Endodermal cell (in vitro differentiated cells): ENCODE data around the gene OR52I2. TPM values are rescaled to one million over a fixed set of nuclear protein-coding genes. Genes with fewer than 3 reads are reported as not detected.

Experiments
- DNase-seq: peaks from one replicate; pipeline ENCODE4 v3.0.0-alpha.2; 2017
- H3K27ac ChIP-seq: 2 replicates; pipeline ENCODE4 v1.5.1; 2013; ENCODE audit warnings: mild to moderate bottlenecking, low read depth, low read length, moderate library complexity
- H3K27me3 ChIP-seq: 2 replicates; pipeline ENCODE4 v1.6.1; 2013; ENCODE audit warnings: mild to moderate bottlenecking, low read length, moderate library complexity; ENCODE audit not compliant: insufficient read depth, control insufficient read depth, poor library complexity, severe bottlenecking
- H3K36me3 ChIP-seq: 2 replicates; pipeline ENCODE4 v1.7.0; 2013; ENCODE audit warnings: mild to moderate bottlenecking, low read length, moderate library complexity; ENCODE audit not compliant: control insufficient read depth, insufficient read depth
- H3K4me1 ChIP-seq: one replicate; pipeline ENCODE4 v1.7.0; 2013; ENCODE audit warnings: low read length; ENCODE audit not compliant: control insufficient read depth, insufficient read depth
- H3K4me3 ChIP-seq: 2 replicates; pipeline ENCODE4 v1.5.1; 2013; ENCODE audit warnings: mild to moderate bottlenecking, low read length, moderate library complexity
- H3K9ac ChIP-seq: 2 replicates; pipeline ENCODE4 v1.6.1; 2013; ENCODE audit warnings: mild to moderate bottlenecking, low read length, moderate library complexity; ENCODE audit not compliant: poor library complexity, severe bottlenecking; ENCODE audit errors: extremely low read depth
- H3K9me3 ChIP-seq: 2 replicates; pipeline ENCODE4 v1.6.1; 2013; ENCODE audit warnings: mild to moderate bottlenecking, low read length, moderate library complexity; ENCODE audit not compliant: control insufficient read depth
- H3K27ac Mint-ChIP-seq: 2 replicates; pipeline ENCODE4 v1.8.0; 2020; ENCODE audit warnings: mixed read lengths
- H3K27me3 Mint-ChIP-seq: 2 replicates; pipeline ENCODE4 v1.8.0; 2021; ENCODE audit warnings: mild to moderate bottlenecking, mixed read lengths; ENCODE audit not compliant: insufficient read depth
- H3K36me3 Mint-ChIP-seq: 2 replicates; pipeline ENCODE4 v1.8.0; 2020; ENCODE audit warnings: low read depth, mixed read lengths
- H3K4me1 Mint-ChIP-seq: 2 replicates; pipeline ENCODE4 v1.8.0; 2020; ENCODE audit warnings: mixed read lengths
- H3K4me3 Mint-ChIP-seq: 2 replicates; pipeline ENCODE4 v1.8.0; 2020; ENCODE audit warnings: mild to moderate bottlenecking, moderate library complexity, mixed read lengths
- H3K9me3 Mint-ChIP-seq: 2 replicates; pipeline ENCODE4 v1.8.0; 2020; ENCODE audit warnings: mild to moderate bottlenecking, mixed read lengths
- WGBS, 2 experiments: methylation state at CpG; one replicate each; pipeline versions ENCODE4 v1.1.5 to v1.1.7; 2013; ENCODE audit warnings: missing lambda C conversion rate in 2 of 2, mixed read lengths in 1 of 2; ENCODE audit not compliant: insufficient coverage in 1 of 2, insufficient read length in 1 of 2; 5-methylcytosine and 5-hydroxymethylcytosine counted together
- total RNA-seq, 2 donors: library from RNA; stranded (reverse); fragmentation: NEBNext Ultra II Directional in 1 of 2; extraction: Animal tissue kit (Norgen Biotek cat#: 25700) in 1 of 2; gene quantifications; 2 replicates in 1 of 2; 3 replicates in 1 of 2; pipeline ENCODE4 v1.2.1, GENCODE V29; 2021
- TF ChIP-seq, protein P1 (sequence below): fragments of 200-600 bp; sonication (generic); conservative IDR thresholded peaks from 2 replicates; pipeline ENCODE4 v1.5.0; 2021; ENCODE audit warnings: antibody characterized with exemption, mild to moderate bottlenecking

The OR52I2 gene
- total RNA-seq, 2 donors from 2014 or later: not detected

- Histone ChIP-seq H3K9me3 (no peaks in the 10 kb centered on the region), H3K27ac (peak within 1 kb of the TSS; percentile 76), H3K27me3 (peaks cover 6% of the 10 kb centered on the region), H3K4me1 (no peaks in the 10 kb centered on the region), H3K4me3 (peak within 1 kb of the TSS; percentile 82), H3K9ac (peak within 1 kb of the TSS; percentile 52), H3K36me3 (peaks cover 9% of the 10 kb centered on the region)
- 6 to 38% methylated on average over 5 to 43 of the region's 43 CpGs for WGBS, 2 experiments
- DNase-seq: peak; percentile 98
- Mint-ChIP-seq H3K27ac (peak within 1 kb of the TSS; percentile 94), H3K9me3 (peaks cover 7% of the 10 kb centered on the region), H3K4me3 (peak within 1 kb of the TSS; percentile 85), H3K4me1 (peaks cover 15% of the 10 kb centered on the region), H3K36me3 (peaks cover 11% of the 10 kb centered on the region), H3K27me3 (peaks cover 18% of the 10 kb centered on the region)
- TF ChIP-seq, protein P1, sequence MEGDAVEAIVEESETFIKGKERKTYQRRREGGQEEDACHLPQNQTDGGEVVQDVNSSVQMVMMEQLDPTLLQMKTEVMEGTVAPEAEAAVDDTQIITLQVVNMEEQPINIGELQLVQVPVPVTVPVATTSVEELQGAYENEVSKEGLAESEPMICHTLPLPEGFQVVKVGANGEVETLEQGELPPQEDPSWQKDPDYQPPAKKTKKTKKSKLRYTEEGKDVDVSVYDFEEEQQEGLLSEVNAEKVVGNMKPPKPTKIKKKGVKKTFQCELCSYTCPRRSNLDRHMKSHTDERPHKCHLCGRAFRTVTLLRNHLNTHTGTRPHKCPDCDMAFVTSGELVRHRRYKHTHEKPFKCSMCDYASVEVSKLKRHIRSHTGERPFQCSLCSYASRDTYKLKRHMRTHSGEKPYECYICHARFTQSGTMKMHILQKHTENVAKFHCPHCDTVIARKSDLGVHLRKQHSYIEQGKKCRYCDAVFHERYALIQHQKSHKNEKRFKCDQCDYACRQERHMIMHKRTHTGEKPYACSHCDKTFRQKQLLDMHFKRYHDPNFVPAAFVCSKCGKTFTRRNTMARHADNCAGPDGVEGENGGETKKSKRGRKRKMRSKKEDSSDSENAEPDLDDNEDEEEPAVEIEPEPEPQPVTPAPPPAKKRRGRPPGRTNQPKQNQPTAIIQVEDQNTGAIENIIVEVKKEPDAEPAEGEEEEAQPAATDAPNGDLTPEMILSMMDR: peak; percentile 35
Measured at GRCh38 chr11:4607781-4608666, 26.5 kb downstream of the OR52I2 start, which contains the start of gene TRIM68. TSS of gene TRIM68 (minus strand) at chr11:4608231. CDS start at chr11:4605504, 2,727 bp downstream.

DNA sequence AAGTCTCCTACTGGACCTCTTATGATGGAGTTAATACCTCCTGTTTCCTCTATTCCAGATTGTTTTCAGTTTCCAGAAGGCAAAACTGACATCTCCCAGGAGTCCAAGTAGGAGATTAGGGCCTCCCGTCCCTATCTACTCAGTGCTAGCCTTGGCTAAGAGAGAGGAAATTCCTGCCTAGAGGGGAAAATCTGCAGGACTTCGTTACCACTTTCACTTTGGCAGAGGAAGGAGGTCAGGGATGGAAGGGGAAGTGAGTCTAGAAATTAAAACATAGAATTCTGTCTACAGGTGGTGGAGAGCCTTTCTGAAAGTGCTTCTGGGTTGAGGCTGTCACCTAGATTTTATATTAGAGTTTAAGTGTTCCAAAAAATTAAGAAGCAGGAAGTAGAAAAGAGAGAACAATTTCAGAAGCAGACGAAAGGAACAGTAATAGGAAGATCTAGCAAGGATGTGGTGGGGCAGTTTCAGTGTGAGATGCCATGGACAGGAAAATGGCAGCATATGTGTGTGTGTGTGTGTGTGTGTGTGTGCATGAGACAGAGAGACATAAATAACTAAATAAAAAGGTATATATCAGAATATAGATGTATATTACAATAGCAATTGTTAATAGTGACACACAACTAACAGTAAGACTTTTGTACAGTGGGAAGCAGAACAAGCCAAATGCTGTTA, 28.9 kb downstream of the OR52I2 start:
- H3K4me3 Mint-ChIP-seq: no peak overlapping the region
- TF ChIP-seq, protein P1: no peak
- Histone ChIP-seq H3K9ac (no peak overlapping the region), H3K4me3 (no peak overlapping the region), H3K4me1 (no peaks in the 10 kb centered on the region), H3K9me3 (no peaks in the 10 kb centered on the region), H3K36me3 (no peaks in the 10 kb centered on the region), H3K27me3 (peaks cover 28% of the 10 kb centered on the region), H3K27ac (no peak overlapping the region)
- H3K4me1 Mint-ChIP-seq: peaks cover 15% of the 10 kb centered on the region
- no peak for DNase-seq
- H3K27ac Mint-ChIP-seq: no peak overlapping the region
- H3K36me3 Mint-ChIP-seq: no peaks in the 10 kb centered on the region
- H3K9me3 Mint-ChIP-seq: peaks cover 7% of the 10 kb centered on the region
- H3K27me3 Mint-ChIP-seq: peaks cover 22% of the 10 kb centered on the region
- WGBS, 2 experiments: 70 to 75% methylated on average over 2 to 3 of the region's 3 CpGs

DNA sequence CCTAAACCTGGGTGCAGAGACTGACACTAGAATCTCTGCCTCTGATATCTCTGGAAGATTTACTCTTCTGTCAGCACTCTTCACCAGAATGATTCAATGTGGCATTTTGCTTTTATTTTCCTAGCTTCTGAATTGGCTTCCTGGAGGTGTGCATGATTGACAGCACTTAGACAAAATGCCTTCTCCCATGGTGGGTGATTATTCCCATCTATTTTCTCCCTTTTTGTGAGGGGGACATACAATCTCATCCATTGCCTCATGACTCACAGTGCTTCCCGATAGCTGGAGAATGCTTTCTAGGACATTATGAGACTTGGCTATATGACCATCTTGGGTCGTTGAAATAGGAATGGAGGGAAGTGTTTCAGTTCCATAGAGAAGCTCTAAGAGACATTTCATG, 30.4 kb downstream of the OR52I2 start:
- TF ChIP-seq, protein P1: no peak
- H3K27me3 ChIP-seq: peaks cover 28% of the 10 kb centered on the region
- Mint-ChIP-seq H3K4me1 (peaks cover 10% of the 10 kb centered on the region), H3K36me3 (no peaks in the 10 kb centered on the region), H3K27ac (no peak overlapping the region), H3K27me3 (peaks cover 22% of the 10 kb centered on the region), H3K9me3 (peaks cover 7% of the 10 kb centered on the region), H3K4me3 (no peak overlapping the region)
- WGBS, 2 experiments: 83 to 88% methylated on average over 1 to 2 of the region's 2 CpGs
- no peak for DNase-seq
- no peaks in the 10 kb centered on the region for H3K36me3 ChIP-seq
- no peak overlapping the region for H3K27ac ChIP-seq
- H3K4me1 ChIP-seq: no peaks in the 10 kb centered on the region
- no peak overlapping the region for H3K4me3 ChIP-seq
- no peak overlapping the region for H3K9ac ChIP-seq
- H3K9me3 ChIP-seq: no peaks in the 10 kb centered on the region
